Neural cell (in vitro differentiated cells): ENCODE measurements around the gene LTBP4. TPM values are rescaled to one million over a fixed set of nuclear protein-coding genes. Genes with fewer than 3 reads are reported as not detected.

Experiments used
- H2AFZ ChIP-seq: fragments of 200-600, 300-800 bp; sonication (generic), shearing (Covaris generic); 2 replicates; pipeline ENCODE4 v1.6.0; 2014; ENCODE audit warnings: low read depth, mild to moderate bottlenecking, antibody characterized with exemption, low read length, moderate library complexity
- H3F3A ChIP-seq: fragments of 200-600 bp; shearing (Covaris generic); 2 replicates; pipeline ENCODE4 v1.6.1; 2016; ENCODE audit warnings: mild to moderate bottlenecking, moderate library complexity, mixed read lengths, antibody characterized with exemption, low read length; ENCODE audit not compliant: insufficient read depth, poor library complexity, severe bottlenecking
- H3K27ac ChIP-seq: fragments of 200-600, 300-800 bp; sonication (generic), shearing (Covaris generic); 2 replicates; pipeline ENCODE4 v1.5.1; 2014; ENCODE audit warnings: mild to moderate bottlenecking, low read length, moderate library complexity
- H3K27me3 ChIP-seq: fragments of 300-800, 200-600 bp; sonication (generic), shearing (Covaris generic); 2 replicates; pipeline ENCODE4 v1.6.0; 2014; ENCODE audit warnings: mild to moderate bottlenecking, low read depth, low read length, moderate library complexity; ENCODE audit not compliant: insufficient read depth
- H3K36me3 ChIP-seq: fragments of 300-800, 200-600 bp; sonication (generic), shearing (Covaris generic); 2 replicates; pipeline ENCODE4 v1.5.1; 2014; ENCODE audit warnings: mild to moderate bottlenecking, antibody characterized with exemption, low read length, moderate library complexity; ENCODE audit not compliant: insufficient read depth
- H3K4me2 ChIP-seq: fragments of 300-800, 200-600 bp; sonication (generic), shearing (Covaris generic); 2 replicates; pipeline ENCODE4 v1.6.0; 2014; ENCODE audit warnings: mild to moderate bottlenecking, low read length
- H3K4me3 ChIP-seq: fragments of 300-800, 200-600 bp; sonication (generic), shearing (Covaris generic); 2 replicates; pipeline ENCODE4 v1.5.1; 2014; ENCODE audit warnings: mild to moderate bottlenecking, low read length, moderate library complexity
- H3K79me2 ChIP-seq: fragments of 200-600 bp; shearing (Covaris generic); replicated peaks from 2 replicates; pipeline ENCODE4 v1.6.0; 2014; ENCODE audit warnings: mild to moderate bottlenecking, low read length, moderate library complexity; ENCODE audit not compliant: insufficient read depth
- H3K9ac ChIP-seq: fragments of 300-800, 200-600 bp; sonication (generic), shearing (Covaris generic); 2 replicates; pipeline ENCODE4 v1.6.1; 2016; ENCODE audit warnings: mild to moderate bottlenecking, low read length, mixed read lengths
- H3K9me2 ChIP-seq: fragments of 200-600 bp; shearing (Covaris generic); 2 replicates; pipeline ENCODE4 v1.6.1; 2016; ENCODE audit warnings: mild to moderate bottlenecking, low read length, mixed read lengths; ENCODE audit not compliant: insufficient read depth
- H3K9me3 ChIP-seq: fragments of 200-600, 300-800 bp; sonication (generic), shearing (Covaris generic); 2 replicates; pipeline ENCODE4 v1.6.1; 2016; ENCODE audit warnings: mild to moderate bottlenecking, mixed run types, low read length, moderate library complexity, mixed read lengths
- H4K20me1 ChIP-seq: fragments of 200-600 bp; shearing (Covaris generic); 2 replicates; pipeline ENCODE4 v1.6.1; 2016; ENCODE audit warnings: mild to moderate bottlenecking, mixed run types; ENCODE audit not compliant: insufficient read depth
- EP300 ChIP-seq: fragments of 450-650 bp; conservative IDR thresholded peaks from 2 replicates; pipeline ENCODE4 v1.6.1; 2014; ENCODE audit warnings: antibody characterized with exemption, mild to moderate bottlenecking, moderate library complexity; ENCODE audit not compliant: poor library complexity, severe bottlenecking
- EZH2 ChIP-seq: fragments of 200-600, 300-800 bp; shearing (Covaris generic), sonication (generic); IDR thresholded peaks from 2 replicates; pipeline ENCODE4 v1.6.1; 2014; ENCODE audit warnings: antibody characterized with exemption, low read length, borderline replicate concordance, mild to moderate bottlenecking; ENCODE audit not compliant: insufficient read depth, poor library complexity, severe bottlenecking
- MXI1 ChIP-seq: fragments of 450-650 bp; conservative IDR thresholded peaks from 2 replicates; pipeline ENCODE4 v1.6.1; 2014; ENCODE audit warnings: antibody characterized with exemption, mild to moderate bottlenecking; ENCODE audit not compliant: poor library complexity, severe bottlenecking
- POLR2AphosphoS5 ChIP-seq: IDR thresholded peaks from 2 replicates; pipeline ENCODE4 v1.6.1; 2012
- RAD21 ChIP-seq: fragments of 450-650 bp; conservative IDR thresholded peaks from 2 replicates; pipeline ENCODE4 v1.6.1; 2014; ENCODE audit warnings: antibody characterized with exemption, mild to moderate bottlenecking, moderate library complexity
- SMC3 ChIP-seq: fragments of 450-650 bp; conservative IDR thresholded peaks from 2 replicates; pipeline ENCODE4 v1.6.1; 2014; ENCODE audit warnings: antibody characterized with exemption, mild to moderate bottlenecking, moderate library complexity; ENCODE audit not compliant: poor library complexity
- TAF1 ChIP-seq: IDR thresholded peaks from 2 replicates; pipeline ENCODE4 v1.6.1; 2012; ENCODE audit warnings: low read depth
- polyA plus RNA-seq: library from polyadenylated mRNA; depleted of rRNA; stranded (reverse); fragments of >200 nt; gene quantifications from 2 replicates; pipeline ENCODE4 v1.2.3, GENCODE V29; 2014
- TF ChIP-seq, protein P1 (sequence below): IDR thresholded peaks from 2 replicates; pipeline ENCODE4 v1.6.1; 2012; ENCODE audit warnings: borderline replicate concordance
- TF ChIP-seq, protein P2 (sequence below): fragments of 450-650 bp; IDR thresholded peaks from 2 replicates; pipeline ENCODE4 v1.5.1; 2014; ENCODE audit warnings: antibody characterized with exemption, mild to moderate bottlenecking, moderate library complexity; ENCODE audit not compliant: poor library complexity, severe bottlenecking

LTBP4 gene
- polyA plus RNA-seq, 1 donor from 2014 or later = 55.6 TPM

DNA sequence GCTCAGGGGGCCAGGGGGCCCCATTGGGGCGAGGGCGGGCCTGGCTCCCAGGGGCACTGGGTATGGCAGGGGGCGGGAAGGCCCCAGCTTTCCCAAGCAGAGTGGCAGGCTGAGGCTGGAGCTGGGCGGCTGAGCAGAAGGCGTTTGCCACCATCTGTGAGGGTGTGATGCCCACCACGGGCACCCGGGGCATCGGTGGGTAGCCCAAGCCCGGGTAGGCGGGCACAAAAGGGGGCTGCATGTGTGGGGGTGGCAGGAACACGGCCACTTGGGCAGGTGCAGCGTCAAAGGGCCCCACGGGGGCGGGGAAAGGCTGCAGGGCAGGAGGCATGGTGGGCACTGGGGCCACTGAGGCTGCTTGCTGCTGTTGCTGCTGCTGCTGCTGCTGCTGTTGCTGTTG lies 66.4 kb downstream of the LTBP4 start:
- H3K36me3 ChIP-seq = peaks cover 21% of the 10 kb centered on the region
- TF ChIP-seq MXI1 (no peak), TAF1 (no peak), RAD21 (no peak), POLR2AphosphoS5 (no peak), EZH2 (no peak)
- TF ChIP-seq, protein P1, sequence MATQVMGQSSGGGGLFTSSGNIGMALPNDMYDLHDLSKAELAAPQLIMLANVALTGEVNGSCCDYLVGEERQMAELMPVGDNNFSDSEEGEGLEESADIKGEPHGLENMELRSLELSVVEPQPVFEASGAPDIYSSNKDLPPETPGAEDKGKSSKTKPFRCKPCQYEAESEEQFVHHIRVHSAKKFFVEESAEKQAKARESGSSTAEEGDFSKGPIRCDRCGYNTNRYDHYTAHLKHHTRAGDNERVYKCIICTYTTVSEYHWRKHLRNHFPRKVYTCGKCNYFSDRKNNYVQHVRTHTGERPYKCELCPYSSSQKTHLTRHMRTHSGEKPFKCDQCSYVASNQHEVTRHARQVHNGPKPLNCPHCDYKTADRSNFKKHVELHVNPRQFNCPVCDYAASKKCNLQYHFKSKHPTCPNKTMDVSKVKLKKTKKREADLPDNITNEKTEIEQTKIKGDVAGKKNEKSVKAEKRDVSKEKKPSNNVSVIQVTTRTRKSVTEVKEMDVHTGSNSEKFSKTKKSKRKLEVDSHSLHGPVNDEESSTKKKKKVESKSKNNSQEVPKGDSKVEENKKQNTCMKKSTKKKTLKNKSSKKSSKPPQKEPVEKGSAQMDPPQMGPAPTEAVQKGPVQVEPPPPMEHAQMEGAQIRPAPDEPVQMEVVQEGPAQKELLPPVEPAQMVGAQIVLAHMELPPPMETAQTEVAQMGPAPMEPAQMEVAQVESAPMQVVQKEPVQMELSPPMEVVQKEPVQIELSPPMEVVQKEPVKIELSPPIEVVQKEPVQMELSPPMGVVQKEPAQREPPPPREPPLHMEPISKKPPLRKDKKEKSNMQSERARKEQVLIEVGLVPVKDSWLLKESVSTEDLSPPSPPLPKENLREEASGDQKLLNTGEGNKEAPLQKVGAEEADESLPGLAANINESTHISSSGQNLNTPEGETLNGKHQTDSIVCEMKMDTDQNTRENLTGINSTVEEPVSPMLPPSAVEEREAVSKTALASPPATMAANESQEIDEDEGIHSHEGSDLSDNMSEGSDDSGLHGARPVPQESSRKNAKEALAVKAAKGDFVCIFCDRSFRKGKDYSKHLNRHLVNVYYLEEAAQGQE = no peak
- TF ChIP-seq, protein P2, sequence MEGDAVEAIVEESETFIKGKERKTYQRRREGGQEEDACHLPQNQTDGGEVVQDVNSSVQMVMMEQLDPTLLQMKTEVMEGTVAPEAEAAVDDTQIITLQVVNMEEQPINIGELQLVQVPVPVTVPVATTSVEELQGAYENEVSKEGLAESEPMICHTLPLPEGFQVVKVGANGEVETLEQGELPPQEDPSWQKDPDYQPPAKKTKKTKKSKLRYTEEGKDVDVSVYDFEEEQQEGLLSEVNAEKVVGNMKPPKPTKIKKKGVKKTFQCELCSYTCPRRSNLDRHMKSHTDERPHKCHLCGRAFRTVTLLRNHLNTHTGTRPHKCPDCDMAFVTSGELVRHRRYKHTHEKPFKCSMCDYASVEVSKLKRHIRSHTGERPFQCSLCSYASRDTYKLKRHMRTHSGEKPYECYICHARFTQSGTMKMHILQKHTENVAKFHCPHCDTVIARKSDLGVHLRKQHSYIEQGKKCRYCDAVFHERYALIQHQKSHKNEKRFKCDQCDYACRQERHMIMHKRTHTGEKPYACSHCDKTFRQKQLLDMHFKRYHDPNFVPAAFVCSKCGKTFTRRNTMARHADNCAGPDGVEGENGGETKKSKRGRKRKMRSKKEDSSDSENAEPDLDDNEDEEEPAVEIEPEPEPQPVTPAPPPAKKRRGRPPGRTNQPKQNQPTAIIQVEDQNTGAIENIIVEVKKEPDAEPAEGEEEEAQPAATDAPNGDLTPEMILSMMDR = no peak

DNA sequence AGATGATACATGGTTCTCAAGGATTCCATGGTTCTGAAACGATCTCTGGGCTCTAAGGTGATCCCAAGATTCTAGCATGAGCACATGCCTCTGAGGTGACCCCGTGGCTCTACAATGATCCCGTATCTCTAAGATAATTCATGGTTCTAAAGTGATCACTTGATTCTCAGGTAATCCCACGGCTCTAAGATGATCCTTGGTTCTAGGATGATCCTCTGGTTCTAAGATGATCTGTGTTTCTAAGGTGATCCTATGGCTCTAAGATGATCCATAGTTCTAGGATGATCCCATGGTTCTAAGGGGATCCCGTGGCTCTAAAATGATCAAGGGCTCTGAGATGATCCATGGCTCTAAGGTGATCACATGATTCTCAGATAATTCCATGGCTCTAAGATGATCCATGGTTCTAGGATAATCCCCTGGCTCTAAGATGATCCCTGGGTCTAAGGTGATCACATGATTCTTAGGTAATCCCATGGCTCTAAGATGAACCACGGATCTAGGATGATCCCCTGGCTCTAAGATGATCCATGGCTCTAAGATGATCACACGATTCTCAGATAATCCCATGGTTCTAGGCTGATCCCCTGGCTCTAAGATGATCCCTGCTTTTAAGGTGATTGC lies 67.9 kb downstream of the LTBP4 start:
- Histone ChIP-seq H3K9me2 (no peaks in the 10 kb centered on the region), H3K9me3 (peaks cover 9% of the 10 kb centered on the region), H4K20me1 (no peaks in the 10 kb centered on the region), H2AFZ (no peak overlapping the region), H3K9ac (no peak overlapping the region), H3K4me3 (no peak overlapping the region), H3F3A (no peaks in the 10 kb centered on the region), H3K27ac (no peak overlapping the region), H3K79me2 (no peaks in the 10 kb centered on the region), H3K36me3 (peaks cover 25% of the 10 kb centered on the region), H3K4me2 (no peak overlapping the region), H3K27me3 (no peaks in the 10 kb centered on the region)
- TF ChIP-seq POLR2AphosphoS5 (no peak), MXI1 (no peak), EZH2 (no peak), EP300 (no peak), SMC3 (no peak), TAF1 (no peak), RAD21 (no peak)
- TF ChIP-seq, protein P2 = no peak
- TF ChIP-seq, protein P1 = no peak

More for the DNA sequence above, 66.4 kb downstream of the LTBP4 start:
- Histone ChIP-seq H3K27me3 (no peaks in the 10 kb centered on the region), H3F3A (no peaks in the 10 kb centered on the region), H3K9me2 (no peaks in the 10 kb centered on the region), H3K27ac (no peak overlapping the region), H4K20me1 (no peaks in the 10 kb centered on the region), H3K9ac (no peak overlapping the region), H3K4me3 (no peak overlapping the region), H3K9me3 (peaks cover 9% of the 10 kb centered on the region), H3K79me2 (no peaks in the 10 kb centered on the region), H3K4me2 (no peak overlapping the region), H2AFZ (no peak overlapping the region)
